Measurements from ENCODE around the gene ANKDD1B. TPM values are rescaled to one million over a fixed set of nuclear protein-coding genes. Genes with fewer than 3 reads are reported as not detected.

ANKDD1B gene
- total RNA-seq, 1 donor from 2014 or later, result 1.6 TPM

DNA sequence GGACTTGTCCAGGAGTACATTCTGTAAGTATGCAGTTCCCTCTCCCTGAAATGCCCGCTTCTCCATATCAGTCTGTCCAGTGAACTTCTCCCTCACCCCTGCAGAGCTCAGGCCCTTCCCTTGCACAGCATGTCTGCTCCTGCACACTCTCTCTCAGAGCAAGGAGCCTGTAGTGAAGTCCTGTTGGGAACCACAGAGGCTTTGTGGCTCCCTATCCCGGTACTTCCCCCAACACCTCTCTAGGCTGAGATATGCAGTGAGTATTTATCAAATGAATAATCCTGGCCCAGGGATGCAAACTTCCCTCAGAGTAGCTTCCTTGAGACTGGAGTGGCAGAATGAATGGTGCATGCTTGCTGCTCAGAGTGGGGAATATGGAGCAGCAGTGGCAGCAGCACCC lies 57.2 kb downstream of the ANKDD1B start:
- no peak for TF ChIP-seq CTCF (conservative IDR thresholded peaks at IDR 0.05)
- no peak overlapping the region for H3K27ac Mint-ChIP-seq
- H3K4me3 Mint-ChIP-seq, result peak overlapping the region; percentile 38
- H3K36me3 Mint-ChIP-seq, result peaks cover 16% of the 10 kb centered on the region
- H3K4me1 Mint-ChIP-seq (ENCODE audit: unreplicated experiment), result peaks cover 19% of the 10 kb centered on the region
- no peaks in the 10 kb centered on the region for H3K9me3 Mint-ChIP-seq
- no peaks in the 10 kb centered on the region for H3K27me3 Mint-ChIP-seq
- DNase-seq (ENCODE audit: extremely low spot score, unreplicated experiment), result no peak

DNA sequence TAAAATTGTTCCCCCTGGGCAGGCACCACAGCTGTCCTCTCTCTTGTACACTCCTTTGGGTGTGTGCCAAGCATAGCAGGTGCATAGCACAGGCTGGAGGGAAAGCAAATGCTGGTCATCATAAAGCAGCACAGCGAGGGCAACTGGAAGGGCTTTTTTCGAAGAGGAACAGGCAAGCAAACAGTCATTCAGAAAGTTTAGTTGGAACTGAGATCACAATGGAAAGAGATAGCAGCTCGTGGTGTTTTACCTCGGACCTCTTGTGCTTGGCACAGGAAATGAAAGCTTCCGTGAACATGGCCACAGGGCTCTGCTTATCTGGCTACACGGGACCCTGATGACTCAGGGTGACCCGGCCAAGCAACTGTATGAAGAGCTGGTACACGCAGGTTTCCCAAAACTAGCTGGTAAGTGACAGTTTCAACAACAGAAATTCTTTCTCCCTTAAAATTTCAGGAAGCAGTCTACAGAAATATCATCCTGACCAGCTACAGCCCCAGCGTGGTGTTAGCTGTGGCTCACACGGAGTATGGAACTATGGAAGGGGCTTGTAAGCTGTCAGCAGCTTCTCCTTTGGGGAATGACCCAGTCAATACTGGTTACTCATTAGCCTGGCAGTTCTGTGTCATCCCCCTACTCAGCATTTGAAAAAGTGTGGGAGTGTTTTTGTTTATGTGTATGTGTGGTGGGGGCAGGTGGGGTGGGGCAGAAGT lies 57.9 kb downstream of the ANKDD1B start:
- no peak for DNase-seq (ENCODE audit: extremely low spot score, unreplicated experiment)
- TF ChIP-seq CTCF (conservative IDR thresholded peaks at IDR 0.05), result no peak
- H3K4me3 Mint-ChIP-seq, result peak overlapping the region; percentile 38
- peaks cover 13% of the 10 kb centered on the region for H3K4me1 Mint-ChIP-seq (ENCODE audit: unreplicated experiment)
- H3K36me3 Mint-ChIP-seq, result peaks cover 16% of the 10 kb centered on the region
- H3K9me3 Mint-ChIP-seq, result no peaks in the 10 kb centered on the region
- peak overlapping the region; percentile 13 for H3K27ac Mint-ChIP-seq
- no peaks in the 10 kb centered on the region for H3K27me3 Mint-ChIP-seq

DNA sequence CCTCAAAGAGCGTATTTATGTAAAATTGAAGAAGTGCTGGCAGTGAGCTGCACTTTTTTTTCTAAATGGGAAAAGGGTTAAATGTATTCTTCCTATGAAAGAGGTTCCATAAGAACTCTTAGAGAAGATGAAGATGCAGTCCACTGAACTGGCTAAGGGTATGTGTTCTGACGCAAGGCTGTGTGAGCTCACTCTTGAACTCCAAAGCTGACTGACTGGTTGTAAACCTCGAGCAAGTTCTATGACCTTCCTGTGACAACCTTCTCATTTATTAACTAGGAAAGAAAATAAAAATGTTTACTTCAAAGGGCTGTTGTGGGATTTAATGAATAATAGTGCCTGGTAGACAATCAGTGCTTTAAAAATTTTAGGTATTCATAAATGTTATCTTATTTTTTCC lies 59.3 kb downstream of the ANKDD1B start:
- TF ChIP-seq CTCF (conservative IDR thresholded peaks at IDR 0.05), result no peak
- no peaks in the 10 kb centered on the region for H3K9me3 Mint-ChIP-seq
- no peak overlapping the region for H3K4me3 Mint-ChIP-seq
- H3K27ac Mint-ChIP-seq, result no peak overlapping the region
- peaks cover 16% of the 10 kb centered on the region for H3K36me3 Mint-ChIP-seq
- peaks cover 12% of the 10 kb centered on the region for H3K4me1 Mint-ChIP-seq (ENCODE audit: unreplicated experiment)
- no peak for DNase-seq (ENCODE audit: extremely low spot score, unreplicated experiment)
- no peaks in the 10 kb centered on the region for H3K27me3 Mint-ChIP-seq

DNA sequence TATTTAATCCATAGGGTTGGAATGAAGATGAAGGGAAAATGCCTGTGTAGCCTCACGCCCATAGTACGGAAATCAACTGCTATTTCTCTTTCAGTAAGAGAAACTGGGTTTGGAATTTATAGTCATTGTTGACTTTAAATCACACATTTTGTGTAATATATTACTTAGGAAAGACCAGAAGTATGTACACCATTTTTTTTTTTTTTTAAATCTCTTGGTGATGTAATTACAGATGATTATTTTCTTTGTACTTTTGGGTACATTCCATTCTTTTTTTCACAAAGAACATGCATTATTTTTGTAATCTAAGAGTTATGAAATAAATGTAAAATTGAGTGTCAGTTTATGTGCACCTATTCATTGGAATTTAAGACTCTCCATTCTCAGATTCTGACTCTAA lies 60.3 kb downstream of the ANKDD1B start:
- peaks cover 12% of the 10 kb centered on the region for H3K4me1 Mint-ChIP-seq (ENCODE audit: unreplicated experiment)
- H3K27me3 Mint-ChIP-seq, result no peaks in the 10 kb centered on the region
- no peak for TF ChIP-seq CTCF (conservative IDR thresholded peaks at IDR 0.05)
- no peak overlapping the region for H3K27ac Mint-ChIP-seq
- no peaks in the 10 kb centered on the region for H3K9me3 Mint-ChIP-seq
- no peak for DNase-seq (ENCODE audit: extremely low spot score, unreplicated experiment)
- no peak overlapping the region for H3K4me3 Mint-ChIP-seq
- peaks cover 16% of the 10 kb centered on the region for H3K36me3 Mint-ChIP-seq

DNA sequence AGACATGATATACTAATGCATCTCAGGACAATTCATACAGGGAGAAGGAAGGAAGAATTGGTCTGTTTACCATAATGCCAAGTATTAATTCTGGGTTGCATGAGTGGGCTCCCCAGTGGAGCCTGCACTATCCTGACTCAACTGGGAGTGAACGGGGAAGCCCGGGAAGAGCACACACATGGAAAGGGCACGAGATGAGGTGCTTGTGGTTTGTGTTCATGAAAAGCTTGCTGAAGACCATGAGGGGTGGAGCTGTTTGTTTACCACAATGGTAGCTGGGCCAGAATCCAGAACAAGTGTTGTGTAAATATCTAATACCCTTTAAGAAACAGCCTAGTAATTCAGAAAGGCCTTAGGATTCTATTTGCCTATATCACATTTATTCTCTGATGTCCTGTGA lies 61.4 kb downstream of the ANKDD1B start:
- Mint-ChIP-seq H3K36me3 (peaks cover 11% of the 10 kb centered on the region), H3K9me3 (no peaks in the 10 kb centered on the region), H3K27ac (no peak overlapping the region), H3K27me3 (no peaks in the 10 kb centered on the region), H3K4me3 (no peak overlapping the region), H3K4me1 (ENCODE audit: unreplicated experiment) (peaks cover 12% of the 10 kb centered on the region)
- no peak for DNase-seq (ENCODE audit: extremely low spot score, unreplicated experiment)
- no peak for TF ChIP-seq CTCF (conservative IDR thresholded peaks at IDR 0.05)

Data from type B pancreatic cell (in vitro differentiated cells).